RWPE1 (cell line): ENCODE measurements around the gene MLIP.

Experiments
- CTCF ChIA-PET: fragments of 350-600 bp; sonication (Branson Sonifier 250); formaldehyde crosslinking; extraction: SDS; loops from one replicate; lab custom pipeline; 2021; lab: Yijun Ruan, JAX
- POLR2A ChIA-PET: fragments of 400-600 bp; formaldehyde crosslinking; extraction: SDS; loops from one replicate; lab custom pipeline; 2020; ENCODE audit warnings: antibody characterized with exemption; ENCODE audit not compliant: low non-redundant PET; lab: Yijun Ruan, JAX
- DNase-seq: peaks from one replicate; pipeline ENCODE4 v3.0.0; 2012; ENCODE audit warnings: low spot score
- H3K27ac ChIP-seq: fragments of 450-650 bp; 2 replicates; pipeline ENCODE4 v1.5.1; 2017
- TF ChIP-seq, protein P1 (sequence below): fragments of 450-650 bp; conservative IDR thresholded peaks from 2 replicates; pipeline ENCODE4 v1.5.1; 2017; ENCODE audit warnings: low read depth, mild to moderate bottlenecking

MLIP gene

DNA sequence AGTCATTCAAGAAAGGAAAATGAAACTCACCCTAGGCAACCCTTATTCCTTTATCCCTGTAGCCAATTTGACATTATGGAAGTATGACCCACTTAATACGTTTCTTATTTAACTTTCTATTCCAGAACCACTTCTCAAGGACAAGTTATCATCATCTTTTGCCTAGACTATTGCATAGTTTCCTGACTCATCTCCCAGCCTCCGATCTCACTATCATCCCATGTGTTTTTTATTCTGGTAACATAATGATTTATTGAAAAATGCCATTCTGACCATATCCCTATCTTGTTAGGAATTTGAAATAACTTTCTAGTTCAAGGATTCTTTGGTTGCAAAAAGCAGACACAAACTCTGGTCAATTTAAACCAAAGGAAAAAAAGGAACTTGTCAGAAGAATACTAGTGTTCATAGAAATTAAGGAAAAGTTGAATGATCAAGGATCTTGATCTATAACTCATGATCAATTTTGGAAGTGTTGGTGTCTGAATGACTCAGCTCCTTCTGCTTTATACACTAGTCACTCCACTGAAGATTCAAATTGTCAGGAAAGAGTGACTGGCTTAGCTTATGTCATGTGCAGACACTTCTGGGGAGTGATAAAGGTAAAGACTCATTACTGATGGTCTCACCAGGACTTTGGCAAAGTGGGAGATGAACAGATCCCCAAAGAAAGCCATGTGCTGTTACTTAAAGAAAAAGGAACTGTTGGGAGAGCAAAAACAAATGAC, 188.5 kb downstream of the MLIP start:
- ChIA-PET CTCF (no interaction called here), POLR2A (no interaction called here)
- no peak overlapping the region for H3K27ac ChIP-seq
- DNase-seq: no peak
- TF ChIP-seq, protein P1, sequence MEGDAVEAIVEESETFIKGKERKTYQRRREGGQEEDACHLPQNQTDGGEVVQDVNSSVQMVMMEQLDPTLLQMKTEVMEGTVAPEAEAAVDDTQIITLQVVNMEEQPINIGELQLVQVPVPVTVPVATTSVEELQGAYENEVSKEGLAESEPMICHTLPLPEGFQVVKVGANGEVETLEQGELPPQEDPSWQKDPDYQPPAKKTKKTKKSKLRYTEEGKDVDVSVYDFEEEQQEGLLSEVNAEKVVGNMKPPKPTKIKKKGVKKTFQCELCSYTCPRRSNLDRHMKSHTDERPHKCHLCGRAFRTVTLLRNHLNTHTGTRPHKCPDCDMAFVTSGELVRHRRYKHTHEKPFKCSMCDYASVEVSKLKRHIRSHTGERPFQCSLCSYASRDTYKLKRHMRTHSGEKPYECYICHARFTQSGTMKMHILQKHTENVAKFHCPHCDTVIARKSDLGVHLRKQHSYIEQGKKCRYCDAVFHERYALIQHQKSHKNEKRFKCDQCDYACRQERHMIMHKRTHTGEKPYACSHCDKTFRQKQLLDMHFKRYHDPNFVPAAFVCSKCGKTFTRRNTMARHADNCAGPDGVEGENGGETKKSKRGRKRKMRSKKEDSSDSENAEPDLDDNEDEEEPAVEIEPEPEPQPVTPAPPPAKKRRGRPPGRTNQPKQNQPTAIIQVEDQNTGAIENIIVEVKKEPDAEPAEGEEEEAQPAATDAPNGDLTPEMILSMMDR: no peak

DNA sequence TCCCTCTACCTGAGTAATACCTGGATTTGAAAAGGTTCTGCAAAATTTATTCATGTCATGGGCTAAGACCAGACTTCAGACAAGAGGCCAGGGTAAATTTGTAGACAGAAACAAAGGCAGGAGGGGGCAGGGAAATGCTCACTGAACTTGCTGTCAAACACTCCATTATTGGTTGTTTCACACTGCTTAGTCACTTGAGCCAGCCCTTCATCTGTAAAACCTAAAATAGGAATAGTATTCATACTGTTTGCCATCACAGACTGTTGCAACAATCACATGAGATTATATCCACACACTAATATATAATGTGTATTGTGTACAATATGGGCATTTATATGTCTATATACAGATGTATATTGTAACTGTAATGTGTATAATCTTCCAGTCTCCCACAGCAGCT, 190.5 kb downstream of the MLIP start:
- TF ChIP-seq, protein P1: no peak
- ChIA-PET POLR2A (no interaction called here), CTCF (interaction anchor here (0.8 kb wide), 1 partner anchor 10 kb away, joined by 3 read pairs; no protein-coding TSS in a partner anchor)
- no peak for DNase-seq
- H3K27ac ChIP-seq: no peak overlapping the region

DNA sequence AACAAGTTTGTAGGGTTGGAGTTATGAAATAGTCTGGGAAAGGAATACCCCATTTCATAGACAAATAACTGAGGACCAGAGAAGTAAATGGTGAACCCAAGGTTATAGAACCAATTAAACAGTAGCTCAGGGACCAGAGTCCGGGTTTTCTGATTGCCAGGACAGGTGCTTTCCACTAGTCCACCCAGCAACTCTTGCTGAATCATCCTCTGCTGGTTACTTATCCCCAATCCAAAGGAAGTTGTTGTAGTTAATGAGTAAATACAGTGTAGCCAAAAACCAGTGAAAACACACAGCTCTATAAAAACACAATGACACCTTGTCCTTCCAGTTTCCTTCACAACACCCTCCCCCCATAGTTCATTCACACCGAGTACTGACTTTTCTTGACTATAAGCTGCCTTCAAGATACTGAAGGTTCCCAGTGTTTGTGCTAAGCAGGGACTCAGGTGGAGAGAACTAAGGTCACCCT, 196.2 kb downstream of the MLIP start:
- TF ChIP-seq, protein P1: no peak
- no peak for DNase-seq
- ChIA-PET CTCF (no interaction called here), POLR2A (no interaction called here)
- H3K27ac ChIP-seq: no peak overlapping the region

DNA sequence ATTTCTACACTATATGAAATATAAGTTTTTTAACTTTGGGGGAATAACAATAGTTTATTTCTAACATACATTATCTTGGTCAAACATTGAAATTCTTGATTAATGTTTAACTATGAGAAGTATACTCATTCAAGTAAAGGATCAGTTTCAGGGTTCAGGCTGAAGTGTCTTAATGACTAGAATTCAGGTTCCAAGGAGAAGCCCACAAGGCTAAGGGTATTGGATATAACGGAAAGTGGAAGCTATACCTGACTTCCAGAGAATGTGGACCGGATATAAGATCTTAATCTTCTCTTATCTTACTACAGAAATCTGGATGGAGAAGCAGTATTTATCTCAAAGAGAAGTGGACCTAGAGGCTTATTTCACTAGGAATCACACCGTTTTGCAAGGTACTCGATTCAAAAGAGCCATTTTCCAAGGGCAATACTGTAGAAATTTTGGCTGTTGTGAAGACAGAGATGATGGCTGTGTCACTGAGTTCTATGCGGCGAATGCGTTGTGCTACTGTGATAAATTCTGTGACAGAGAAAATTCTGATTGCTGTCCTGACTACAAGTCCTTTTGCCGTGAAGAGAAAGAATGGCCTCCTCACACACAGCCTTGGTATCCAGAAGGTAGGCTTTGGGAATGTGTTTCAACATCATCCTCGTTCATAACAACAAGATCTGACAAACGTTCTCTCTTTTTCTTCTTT, 197.2 kb downstream of the MLIP start, which contains the start of gene TINAG:
TINAG (plus strand) TSS at position 153 of the 697 bp plus-strand sequence; CDS start at position 263, 110 bp downstream.
- TF ChIP-seq, protein P1: no peak
- H3K27ac ChIP-seq: no peak within 1 kb of the TSS
- DNase-seq: no peak
- CTCF ChIA-PET: no interaction called here
- POLR2A ChIA-PET: no interaction called here

DNA sequence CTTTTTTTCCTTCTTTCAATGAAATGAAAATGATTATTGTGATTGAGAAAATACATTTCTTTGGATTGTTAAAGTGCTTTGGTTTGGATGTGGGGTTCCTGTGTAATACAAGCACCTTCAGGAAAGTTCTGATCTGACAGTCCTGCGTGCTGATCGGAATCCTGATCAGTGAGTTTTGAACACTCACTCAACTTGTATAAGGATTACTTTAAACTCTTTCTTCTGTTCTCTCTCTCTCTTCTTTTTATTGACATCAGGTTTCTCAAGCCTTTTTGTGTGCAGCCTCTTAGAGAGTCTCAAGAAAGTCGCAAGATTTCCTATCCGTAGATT, 197.7 kb downstream of the MLIP start:
- ChIA-PET POLR2A (no interaction called here), CTCF (no interaction called here)
- TF ChIP-seq, protein P1: no peak
- H3K27ac ChIP-seq: no peak overlapping the region
- DNase-seq: no peak

DNA sequence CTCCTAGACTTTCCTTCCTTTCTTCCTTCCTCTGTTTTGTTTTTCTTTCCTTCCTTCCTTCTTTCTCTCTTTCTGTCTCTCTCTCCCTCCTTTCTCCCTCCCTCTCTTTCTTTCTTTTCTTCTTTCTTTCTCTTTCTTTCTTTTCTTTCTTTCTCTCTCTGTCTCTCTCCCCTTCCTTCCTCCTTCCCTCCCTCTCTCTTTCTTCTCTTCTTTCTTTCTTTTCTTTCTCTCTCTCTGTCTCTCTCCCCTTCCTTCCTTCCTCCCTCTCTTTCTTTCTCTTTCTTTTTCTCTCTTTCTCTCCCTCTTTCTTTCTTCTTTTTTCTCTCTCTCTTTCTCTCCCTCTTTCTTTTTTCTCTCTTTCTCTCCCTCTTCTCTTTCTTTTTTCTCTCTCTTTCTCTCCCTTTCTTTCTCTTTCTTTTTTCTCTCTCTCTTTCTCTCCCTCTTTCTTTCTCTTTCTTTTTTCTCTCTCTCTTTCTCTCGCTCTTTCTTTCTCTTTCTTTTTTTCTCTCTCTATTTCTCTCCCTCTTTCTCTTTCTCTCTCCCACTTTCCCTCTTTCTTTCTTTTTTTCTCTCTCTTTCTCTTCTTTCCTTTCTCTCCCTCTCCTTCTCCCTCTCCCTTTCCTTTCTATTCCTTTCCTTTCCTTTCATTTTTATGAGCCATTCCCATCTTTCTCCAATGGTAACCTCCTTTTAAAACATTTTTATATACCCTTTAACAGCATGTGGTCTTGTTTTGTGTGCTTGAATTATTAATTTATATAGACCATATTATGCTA, 199.3 kb downstream of the MLIP start:
- TF ChIP-seq, protein P1: no peak
- ChIA-PET POLR2A (no interaction called here), CTCF (no interaction called here)

More for the DNA sequence above, 199.3 kb downstream of the MLIP start:
- no peak overlapping the region for H3K27ac ChIP-seq
- DNase-seq: no peak
